Measurements from ENCODE around the gene INTS3. TPM values are rescaled to one million over a fixed set of nuclear protein-coding genes. Genes with fewer than 3 reads are reported as not detected.

Gene INTS3
- total and polyA plus RNA-seq, 8 donors: 13.5 to 56.2 (median 20.0) TPM

GRCh38 chr1:153776845-153777370 lies 49.1 kb downstream of the INTS3 start:
- H3K36me3 ChIP-seq: peaks cover 0 to 10% (median 0%) of the 10 kb centered on the region in 3 donors
- H3K27me3 ChIP-seq: no peaks in the 10 kb centered on the region
- FAIRE-seq (no peak), DNase-seq (peak in 1 of 6 donors; percentile 30), ATAC-seq (no peak)
- WGBS, 2 donors: 85% methylated on average over 10 of the region's 10 CpGs
- H3K27ac ChIP-seq: no peak overlapping the region
- peaks cover 13 to 44% (median 19%) of the 10 kb centered on the region in 3 donors for H3K4me1 ChIP-seq
- H3K4me3 ChIP-seq: no peak overlapping the region
- TF ChIP-seq CTCF (IDR thresholded peaks at IDR 0.05): no peak
- H3K9me3 ChIP-seq: no peaks in the 10 kb centered on the region
- intact Hi-C loops (cut with DNase I): no loop called here

- no peak overlapping the region for H3K27ac ChIP-seq
- H3K9me3 ChIP-seq: no peaks in the 10 kb centered on the region
- DNase-seq (peak in 5 of 6 donors; percentile 13 to 81 (median 61)), FAIRE-seq (no peak), ATAC-seq (no peak)
- WGBS, 2 donors: 18 to 20% methylated on average over 7 of the region's 7 CpGs
- H3K27me3 ChIP-seq: no peaks in the 10 kb centered on the region
- no peak for TF ChIP-seq CTCF (IDR thresholded peaks at IDR 0.05)
- H3K4me1 ChIP-seq: peaks cover 17 to 51% (median 20%) of the 10 kb centered on the region in 3 donors
- intact Hi-C loops (cut with DNase I): no loop called here
- H3K36me3 ChIP-seq: peaks cover 0 to 4% (median 0%) of the 10 kb centered on the region in 3 donors
- no peak overlapping the region for H3K4me3 ChIP-seq
These were observed 49.8 kb downstream of the INTS3 start for GRCh38 chr1:153777648-153778047.

- FAIRE-seq: no peak
- peak in 1 of 6 donors; percentile 66 for DNase-seq
- TF ChIP-seq CTCF (IDR thresholded peaks at IDR 0.05): no peak
- intact Hi-C loops (cut with DNase I): no loop called here
- H3K27me3 ChIP-seq: no peaks in the 10 kb centered on the region
- no peak for ATAC-seq
- H3K36me3 ChIP-seq: no peaks in the 10 kb centered on the region
- no peaks in the 10 kb centered on the region for H3K9me3 ChIP-seq
- peaks cover 21 to 56% (median 23%) of the 10 kb centered on the region in 3 donors for H3K4me1 ChIP-seq
- WGBS, 2 donors: 89 to 91% methylated on average over 22 of the region's 22 CpGs
- no peak overlapping the region for H3K27ac ChIP-seq
- no peak overlapping the region for H3K4me3 ChIP-seq
These were observed 50.4 kb downstream of the INTS3 start for GRCh38 chr1:153778051-153778823.

GRCh38 chr1:153778824-153779519 lies 51.1 kb downstream of the INTS3 start:
- TF ChIP-seq CTCF (IDR thresholded peaks at IDR 0.05): no peak
- H3K4me3 ChIP-seq: no peak overlapping the region
- no peaks in the 10 kb centered on the region for H3K36me3 ChIP-seq
- H3K27ac ChIP-seq: no peak overlapping the region
- intact Hi-C loops (cut with DNase I): no loop called here
- FAIRE-seq (no peak), ATAC-seq (no peak), DNase-seq (peak in 1 of 6 donors; percentile 65)
- 84 to 85% methylated on average over 18 of the region's 18 CpGs for WGBS, 2 donors
- H3K4me1 ChIP-seq: peaks cover 21 to 56% (median 23%) of the 10 kb centered on the region in 3 donors
- no peaks in the 10 kb centered on the region for H3K27me3 ChIP-seq
- no peaks in the 10 kb centered on the region for H3K9me3 ChIP-seq

Data from pancreas (tissue), 10 donors.